Calu3 (cell line): Measurements from ENCODE around the gene INTS1. TPM values are rescaled to one million over a fixed set of nuclear protein-coding genes. Genes with fewer than 3 reads are reported as not detected.

ENCODE experiments used
- BruUV-seq: library from RNA; stranded (reverse); fragments of 400-500 nt; replicated peaks from 2 replicates; lab custom pipeline; 2021; lab: Mats Ljungman, UMichigan
- CTCF ChIA-PET: fragments of 300-600 bp; sonication (Branson Sonifier 250); formaldehyde crosslinking; loops from one replicate; lab custom pipeline; 2022; ENCODE audit warnings: antibody characterized with exemption; lab: Charles Lee
- DNase-seq: peaks from one replicate; pipeline ENCODE4 v3.0.0; 2022
- H3K27ac Mint-ChIP-seq: one replicate; pipeline ENCODE4 v1.8.0; 2022; ENCODE audit warnings: mixed read lengths; ENCODE audit not compliant: unreplicated experiment
- H3K27me3 Mint-ChIP-seq: one replicate; pipeline ENCODE4 v1.8.0; 2022; ENCODE audit warnings: mixed read lengths; ENCODE audit not compliant: unreplicated experiment
- H3K36me3 Mint-ChIP-seq: one replicate; pipeline ENCODE4 v1.8.0; 2022; ENCODE audit warnings: mild to moderate bottlenecking, moderate library complexity, mixed read lengths; ENCODE audit not compliant: insufficient read depth, unreplicated experiment
- H3K4me1 Mint-ChIP-seq: one replicate; pipeline ENCODE4 v1.8.0; 2022; ENCODE audit warnings: mild to moderate bottlenecking, low read depth, mixed read lengths; ENCODE audit not compliant: unreplicated experiment
- H3K4me3 Mint-ChIP-seq: one replicate; pipeline ENCODE4 v1.8.0; 2022; ENCODE audit warnings: mild to moderate bottlenecking, low read depth, moderate library complexity, mixed read lengths; ENCODE audit not compliant: unreplicated experiment
- H3K9me3 Mint-ChIP-seq: one replicate; pipeline ENCODE4 v1.8.0; 2022; ENCODE audit warnings: low read depth, mixed read lengths; ENCODE audit not compliant: unreplicated experiment
- CTCF ChIP-seq: fragments of 200-600 bp; IDR thresholded peaks from one replicate; pipeline ENCODE4 v1.8.0; 2022; ENCODE audit warnings: antibody characterized with exemption; ENCODE audit not compliant: unreplicated experiment
- intact Hi-C: fragments of 100-400 bp; cut with micrococcal nuclease; formaldehyde crosslinking; loops from one replicate; pipeline ENCODE4 v1.10.0; 2022; ENCODE audit not compliant: unreplicated experiment
- total RNA-seq: library from RNA; stranded (reverse); gene quantifications from 2 replicates; pipeline ENCODE4 v1.2.3, GENCODE V29; 2022

Gene INTS1
- total RNA-seq, 1 experiment from 2014 or later: 192 TPM

- Mint-ChIP-seq H3K27ac (no peak overlapping the region), H3K4me3 (no peak overlapping the region), H3K27me3 (no peaks in the 10 kb centered on the region), H3K4me1 (no peaks in the 10 kb centered on the region), H3K36me3 (peaks cover 78% of the 10 kb centered on the region), H3K9me3 (no peaks in the 10 kb centered on the region)
- no TSS peak for BruUV-seq
- DNase-seq: no peak
- no peak for TF ChIP-seq CTCF
- CTCF ChIA-PET: no interaction called here
- intact Hi-C loops: no loop called here
Measured at GRCh38 chr7:1493571-1493970, 10.6 kb downstream of the INTS1 start.

- no peak overlapping the region for H3K4me3 Mint-ChIP-seq
- CTCF ChIA-PET: no interaction called here
- DNase-seq: no peak
- H3K27me3 Mint-ChIP-seq: no peaks in the 10 kb centered on the region
- no peak overlapping the region for H3K27ac Mint-ChIP-seq
- H3K4me1 Mint-ChIP-seq: no peaks in the 10 kb centered on the region
- peaks cover 82% of the 10 kb centered on the region for H3K36me3 Mint-ChIP-seq
- BruUV-seq: no TSS peak
- H3K9me3 Mint-ChIP-seq: no peaks in the 10 kb centered on the region
- intact Hi-C loops: no loop called here
- no peak for TF ChIP-seq CTCF
Measured at GRCh38 chr7:1493129-1493528, 11.1 kb downstream of the INTS1 start.

- Mint-ChIP-seq H3K27me3 (no peaks in the 10 kb centered on the region), H3K4me3 (no peak overlapping the region)
- no TSS peak for BruUV-seq
Measured at GRCh38 chr7:1492640-1493039, 11.5 kb downstream of the INTS1 start.

GRCh38 chr7:1492221-1492620, 12.0 kb downstream of the INTS1 start:
- DNase-seq: no peak
- BruUV-seq: no TSS peak
- Mint-ChIP-seq H3K4me3 (no peak overlapping the region), H3K36me3 (peaks cover 82% of the 10 kb centered on the region), H3K4me1 (no peaks in the 10 kb centered on the region), H3K27ac (no peak overlapping the region), H3K9me3 (no peaks in the 10 kb centered on the region), H3K27me3 (no peaks in the 10 kb centered on the region)
- TF ChIP-seq CTCF: no peak
- CTCF ChIA-PET: no interaction called here
- intact Hi-C loops: no loop called here

More at GRCh38 chr7:1492640-1493039, 11.5 kb downstream of the INTS1 start:
- intact Hi-C loops: no loop called here
- no peak for DNase-seq
- H3K36me3 Mint-ChIP-seq: peaks cover 84% of the 10 kb centered on the region
- CTCF ChIA-PET: no interaction called here
- H3K9me3 Mint-ChIP-seq: no peaks in the 10 kb centered on the region
- no peak overlapping the region for H3K27ac Mint-ChIP-seq
- no peaks in the 10 kb centered on the region for H3K4me1 Mint-ChIP-seq
- no peak for TF ChIP-seq CTCF
